Endothelial cell of umbilical vein (primary cell): Measurements from ENCODE around the gene MRPL44. TPM values are rescaled to one million over a fixed set of nuclear protein-coding genes. Genes with fewer than 3 reads are reported as not detected.

ENCODE experiments used
- BruUV-seq: library from RNA; stranded (reverse); fragments of 400-500 nt; replicated peaks from 2 replicates; lab custom pipeline; 2021; lab: Mats Ljungman, UMichigan
- CTCF ChIA-PET: fragments of 300-600, 350-600 bp; sonication (Branson Sonifier 250); formaldehyde crosslinking; loops from one replicate; lab custom pipeline; 2021; ENCODE audit warnings: antibody characterized with exemption, inconsistent platforms; lab: Charles Lee
- POLR2A ChIA-PET: fragments of 300-600, 350-600 bp; sonication (Branson Sonifier 250); formaldehyde crosslinking; loops from one replicate; lab custom pipeline; 2021; ENCODE audit warnings: antibody characterized with exemption, inconsistent platforms; lab: Charles Lee
- DNase-seq: peaks from one replicate; pipeline ENCODE4 v3.0.0-alpha.2; 2011; ENCODE audit warnings: low read depth, low spot score
- FAIRE-seq: peaks from 2 replicates; lab custom pipeline; 2011; peaks lifted over from hg19 to GRCh38; lab: Jason Lieb, UNC
- H2AFZ ChIP-seq: 2 replicates; pipeline ENCODE4 v1.6.0; 2012; ENCODE audit warnings: low read depth, low read length, control low read depth, inconsistent platforms
- H3K27ac ChIP-seq: 2 replicates; pipeline ENCODE4 v1.5.1; 2011; ENCODE audit warnings: low read depth, mild to moderate bottlenecking, control low read depth, low read length, moderate library complexity; ENCODE audit not compliant: insufficient read depth
- H3K27me3 ChIP-seq, 2 experiments: 2 replicates each; pipeline versions ENCODE4 v1.6.0 to v1.6.1; 2011; ENCODE audit warnings: low read length in 2 of 2, mixed read lengths in 1 of 2; ENCODE audit not compliant: control insufficient read depth in 2 of 2, insufficient read depth in 2 of 2
- H3K36me3 ChIP-seq, 2 experiments: 2 replicates in 1 of 2; 3 replicates in 1 of 2; pipeline ENCODE4 v1.5.1; 2011; ENCODE audit warnings: low read length in 2 of 2, mild to moderate bottlenecking in 1 of 2, moderate library complexity in 1 of 2; ENCODE audit not compliant: control insufficient read depth in 2 of 2, insufficient read depth in 2 of 2; ENCODE audit errors: extremely low read depth in 1 of 2
- H3K4me1 ChIP-seq: 3 replicates; pipeline ENCODE4 v1.5.1; 2011; ENCODE audit warnings: mild to moderate bottlenecking, low read length; ENCODE audit not compliant: control insufficient read depth, insufficient read depth; ENCODE audit errors: extremely low read depth
- H3K4me2 ChIP-seq: 2 replicates; pipeline ENCODE4 v1.6.1; 2011; ENCODE audit warnings: low read length, control low read depth, mixed read lengths; ENCODE audit not compliant: insufficient read depth
- H3K4me3 ChIP-seq, 3 experiments: fragments of 200-600 bp in 1 of 3; sonication (generic), shearing (Covaris generic) in 1 of 3; replicated peaks in 1 of 3; 2 replicates each; pipeline ENCODE4 v1.5.1; 2011 to 2016; ENCODE audit warnings: control low read depth in 3 of 3, low read length in 3 of 3, mild to moderate bottlenecking in 2 of 3, inconsistent platforms in 1 of 3, low read depth in 1 of 3, moderate library complexity in 1 of 3; ENCODE audit not compliant: insufficient read depth in 1 of 3
- H3K79me2 ChIP-seq: 2 replicates; pipeline ENCODE4 v1.6.0; 2012; ENCODE audit warnings: low read length, inconsistent platforms; ENCODE audit not compliant: control insufficient read depth, insufficient read depth
- H3K9ac ChIP-seq: replicated peaks from 2 replicates; pipeline ENCODE3; 2011; ENCODE audit warnings: low read length, control low read depth; ENCODE audit not compliant: insufficient read depth; ENCODE audit errors: extremely low read depth
- H3K9me1 ChIP-seq: replicated peaks from 3 replicates; pipeline ENCODE4 v1.6.0; 2011; ENCODE audit warnings: mild to moderate bottlenecking, low read length; ENCODE audit not compliant: control insufficient read depth, insufficient read depth; ENCODE audit errors: extremely low read depth
- H3K9me3 ChIP-seq: replicated peaks from 2 replicates; pipeline ENCODE4 v1.5.1; 2012; ENCODE audit warnings: low read length, inconsistent platforms; ENCODE audit not compliant: control insufficient read depth, insufficient read depth
- H4K20me1 ChIP-seq: replicated peaks from 2 replicates; pipeline ENCODE3; 2011; ENCODE audit warnings: mild to moderate bottlenecking, low read length; ENCODE audit not compliant: control insufficient read depth, insufficient read depth; ENCODE audit errors: extremely low read depth
- EZH2 ChIP-seq: IDR thresholded peaks from 2 replicates; pipeline ENCODE4 v1.6.1; 2012; ENCODE audit warnings: borderline replicate concordance, low read depth, mild to moderate bottlenecking, moderate library complexity, low read length, inconsistent platforms; ENCODE audit not compliant: severe bottlenecking
- FOS ChIP-seq: IDR thresholded peaks from 2 replicates; pipeline ENCODE4 v1.6.1; 2011; ENCODE audit warnings: mild to moderate bottlenecking, low read length, moderate library complexity, borderline replicate concordance; ENCODE audit not compliant: insufficient read depth
- GATA2 ChIP-seq: IDR thresholded peaks from 2 replicates; pipeline ENCODE4 v1.7.0; 2011; ENCODE audit warnings: low read depth, mild to moderate bottlenecking, moderate library complexity, mixed read lengths, low read length; ENCODE audit not compliant: insufficient read length, insufficient read depth
- JUN ChIP-seq: IDR thresholded peaks from 2 replicates; pipeline ENCODE4 v1.6.1; 2011; ENCODE audit warnings: borderline replicate concordance, low read depth; ENCODE audit not compliant: insufficient read length, insufficient read depth
- MYC ChIP-seq: IDR thresholded peaks from one replicate; pipeline ENCODE4 v1.6.1; 2011; ENCODE audit warnings: mild to moderate bottlenecking, low read depth, low read length
- POLR2A ChIP-seq: IDR thresholded peaks from 2 replicates; pipeline ENCODE4 v1.6.1; 2012; ENCODE audit warnings: low read depth, mild to moderate bottlenecking, control low read depth, low read length
- POLR2AphosphoS5 ChIP-seq: IDR thresholded peaks from 2 replicates; pipeline ENCODE4 v1.6.1; 2012; ENCODE audit warnings: low read depth, mild to moderate bottlenecking, control low read depth, low read length, moderate library complexity; ENCODE audit not compliant: insufficient read depth
- dilution Hi-C: fragments of 300-500 bp; cut with MboI; formaldehyde crosslinking; loops from one replicate; pipeline ENCODE4 v1.15.0; 2019; ENCODE audit warnings: low sequenced_read_pairs; ENCODE audit not compliant: extremely low pct_ligation_motif_present
- intact Hi-C: fragments of 100-400 bp; cut with micrococcal nuclease; formaldehyde crosslinking; loops from one replicate; pipeline ENCODE4 v1.10.0; 2022
- polyA plus RNA-seq, 4 experiments: library from polyadenylated mRNA; depleted of rRNA in 3 of 4; stranded (reverse) in 3 of 4; unstranded in 1 of 4; fragments of >200 nt; gene quantifications; 2 replicates each; pipeline versions ENCODE4 v1.2.1 to v1.2.3, GENCODE V29; 2011 to 2012; ENCODE audit warnings: missing spikeins in 1 of 4
- total RNA-seq: library from RNA; stranded (reverse); gene quantifications from 2 replicates; pipeline ENCODE4 v1.2.3, GENCODE V29; 2021
- TF ChIP-seq, protein P1 (sequence below), 2 donors: IDR thresholded peaks; 1 replicate in 1 of 2; 2 replicates in 1 of 2; pipeline ENCODE4 v1.5.1; 2011; ENCODE audit warnings: low read length in 2 of 2, mild to moderate bottlenecking in 2 of 2, moderate library complexity in 2 of 2, control low read depth in 1 of 2, inconsistent platforms in 1 of 2, low read depth in 1 of 2; ENCODE audit not compliant: insufficient read depth in 1 of 2; ENCODE audit errors: extremely low read depth in 1 of 2
- TF ChIP-seq, protein P2 (sequence below): IDR thresholded peaks from 2 replicates; pipeline ENCODE4 v1.6.1; 2011; ENCODE audit not compliant: insufficient read depth, insufficient read length

MRPL44 gene
- total and polyA plus RNA-seq, 2 donors (not counting 3 experiments of a cell fraction or from before 2014, with no cell fraction given), result 19.2 to 27.7 TPM

DNA sequence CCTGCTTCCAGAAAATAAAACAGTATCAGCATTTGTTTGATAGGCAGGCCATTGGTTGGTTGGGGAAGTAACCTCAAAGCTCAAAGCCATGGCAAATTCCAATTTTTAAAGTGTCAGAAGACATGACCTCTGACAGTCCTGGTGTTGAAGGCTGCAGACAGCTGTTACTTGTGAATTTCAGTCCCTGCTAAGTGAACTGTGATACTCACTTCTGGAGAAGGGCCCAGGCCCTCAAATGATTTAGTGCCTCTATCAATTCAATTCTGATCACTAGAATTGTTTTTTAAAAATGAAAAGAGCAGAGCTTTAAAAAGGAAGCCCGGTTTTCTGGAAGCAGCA, 23.1 kb downstream of the MRPL44 start:
- Histone ChIP-seq H3K79me2 (no peaks in the 10 kb centered on the region), H3K9me1 (no peaks in the 10 kb centered on the region), H2AFZ (no peak overlapping the region), H3K36me3 (no peaks in the 10 kb centered on the region), H3K27me3 (peaks cover 0 to under 1% of the 10 kb centered on the region in 2 experiments), H3K4me2 (no peak overlapping the region), H3K9ac (no peak overlapping the region), H3K4me1 (peaks cover 6% of the 10 kb centered on the region), H3K4me3 (no peak overlapping the region), H4K20me1 (no peaks in the 10 kb centered on the region), H3K9me3 (no peaks in the 10 kb centered on the region), H3K27ac (no peak overlapping the region)
- no TSS peak for BruUV-seq
- dilution Hi-C loops, result no loop called here
- POLR2A ChIA-PET, result no interaction called here
- intact Hi-C loops, result no loop called here
- FAIRE-seq (no peak), DNase-seq (no peak)
- TF ChIP-seq GATA2 (no peak), FOS (no peak)
- TF ChIP-seq, protein P1, sequence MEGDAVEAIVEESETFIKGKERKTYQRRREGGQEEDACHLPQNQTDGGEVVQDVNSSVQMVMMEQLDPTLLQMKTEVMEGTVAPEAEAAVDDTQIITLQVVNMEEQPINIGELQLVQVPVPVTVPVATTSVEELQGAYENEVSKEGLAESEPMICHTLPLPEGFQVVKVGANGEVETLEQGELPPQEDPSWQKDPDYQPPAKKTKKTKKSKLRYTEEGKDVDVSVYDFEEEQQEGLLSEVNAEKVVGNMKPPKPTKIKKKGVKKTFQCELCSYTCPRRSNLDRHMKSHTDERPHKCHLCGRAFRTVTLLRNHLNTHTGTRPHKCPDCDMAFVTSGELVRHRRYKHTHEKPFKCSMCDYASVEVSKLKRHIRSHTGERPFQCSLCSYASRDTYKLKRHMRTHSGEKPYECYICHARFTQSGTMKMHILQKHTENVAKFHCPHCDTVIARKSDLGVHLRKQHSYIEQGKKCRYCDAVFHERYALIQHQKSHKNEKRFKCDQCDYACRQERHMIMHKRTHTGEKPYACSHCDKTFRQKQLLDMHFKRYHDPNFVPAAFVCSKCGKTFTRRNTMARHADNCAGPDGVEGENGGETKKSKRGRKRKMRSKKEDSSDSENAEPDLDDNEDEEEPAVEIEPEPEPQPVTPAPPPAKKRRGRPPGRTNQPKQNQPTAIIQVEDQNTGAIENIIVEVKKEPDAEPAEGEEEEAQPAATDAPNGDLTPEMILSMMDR (IDR thresholded peaks at IDR 0.05; ENCODE audit: extremely low read depth in 1 of 2, insufficient read depth in 1 of 2, low read depth in 1 of 2, low read length in 2 of 2), result no peak
- CTCF ChIA-PET, result interaction anchor here (0.7 to 2.6 kb wide), 5 partner anchors 8 to 671 kb away, joined by 3 to 15 read pairs (median 7); no protein-coding TSS in a partner anchor

DNA sequence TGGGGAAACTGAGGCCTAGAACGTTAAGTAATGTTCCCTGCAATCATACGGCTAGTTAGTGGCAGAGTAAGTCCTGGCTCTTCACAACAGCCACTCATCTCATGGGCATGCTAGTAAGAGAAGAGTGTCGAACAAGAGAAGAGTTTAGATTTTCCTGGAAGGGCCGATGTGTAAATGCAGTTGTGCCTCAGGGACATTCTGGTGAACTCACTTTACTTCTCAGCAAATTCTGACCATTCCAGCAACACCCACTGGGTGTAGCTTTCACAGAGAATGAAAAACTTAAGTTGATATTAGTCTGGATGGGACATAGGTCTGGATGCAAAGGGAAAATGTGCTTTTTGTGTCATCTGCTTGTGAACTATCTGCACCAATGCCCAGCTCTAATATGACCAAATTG, 23.5 kb downstream of the MRPL44 start:
- no peaks in the 10 kb centered on the region for H3K9me1 ChIP-seq
- dilution Hi-C loops (no loop called here), intact Hi-C loops (no loop called here)
- DNase-seq (no peak), FAIRE-seq (no peak)
- no peak overlapping the region for H3K4me2 ChIP-seq
- no peaks in the 10 kb centered on the region for H4K20me1 ChIP-seq
- peaks cover 6% of the 10 kb centered on the region for H3K4me1 ChIP-seq
- TF ChIP-seq, protein P2, sequence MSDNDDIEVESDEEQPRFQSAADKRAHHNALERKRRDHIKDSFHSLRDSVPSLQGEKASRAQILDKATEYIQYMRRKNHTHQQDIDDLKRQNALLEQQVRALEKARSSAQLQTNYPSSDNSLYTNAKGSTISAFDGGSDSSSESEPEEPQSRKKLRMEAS, result no peak
- TF ChIP-seq FOS (no peak), POLR2AphosphoS5 (no peak), POLR2A (no peak), EZH2 (no peak), GATA2 (no peak), MYC (no peak), JUN (no peak)
- TF ChIP-seq, protein P1 (IDR thresholded peaks at IDR 0.05; ENCODE audit: extremely low read depth in 1 of 2, insufficient read depth in 1 of 2, low read depth in 1 of 2, low read length in 2 of 2), result no peak
- H3K27me3 ChIP-seq, result peaks cover 0 to 3% of the 10 kb centered on the region in 2 experiments
- H3K4me3 ChIP-seq, result no peak overlapping the region
- no peak overlapping the region for H2AFZ ChIP-seq
- H3K9me3 ChIP-seq, result no peaks in the 10 kb centered on the region
- CTCF ChIA-PET, result interaction anchor here (1.4 to 2.6 kb wide), 4 partner anchors 10 to 304 kb away, joined by 7 to 15 read pairs (median 12); no protein-coding TSS in a partner anchor
- H3K9ac ChIP-seq, result no peak overlapping the region
- POLR2A ChIA-PET, result no interaction called here
- no peak overlapping the region for H3K27ac ChIP-seq
- BruUV-seq, result no TSS peak
- no peaks in the 10 kb centered on the region for H3K36me3 ChIP-seq
- no peaks in the 10 kb centered on the region for H3K79me2 ChIP-seq
